ENCODE data around the gene HOXB6. TPM values are rescaled to one million over a fixed set of nuclear protein-coding genes. Genes with fewer than 3 reads are reported as not detected.

The HOXB6 gene
- total RNA-seq, 1 donor: 0.63 TPM

- TF ChIP-seq CTCF (IDR thresholded peaks at IDR 0.05; ENCODE audit: insufficient read depth, low read length): no peak
- no peak for DNase-seq (ENCODE audit: low read depth)
- H3K4me3 ChIP-seq (ENCODE audit: low read depth, low read length): no peak overlapping the region
Observed at GRCh38 chr17:48608494-48608834, 3.7 kb upstream of the HOXB6 start.

GRCh38 chr17:48606892-48607614 is 2.3 kb upstream of the HOXB6 start:
- H3K4me3 ChIP-seq (ENCODE audit: low read depth, low read length): no peak overlapping the region
- no peak for TF ChIP-seq CTCF (IDR thresholded peaks at IDR 0.05; ENCODE audit: insufficient read depth, low read length)
- DNase-seq (ENCODE audit: low read depth): no peak

GRCh38 chr17:48605991-48606891 is 1.5 kb upstream of the HOXB6 start:
- no peak for TF ChIP-seq CTCF (IDR thresholded peaks at IDR 0.05; ENCODE audit: insufficient read depth, low read length)
- DNase-seq (ENCODE audit: low read depth): no peak
- no peak overlapping the region for H3K4me3 ChIP-seq (ENCODE audit: low read depth, low read length)

GRCh38 chr17:48605409-48605919 is 678 bp upstream of the HOXB6 start:
- DNase-seq (ENCODE audit: low read depth): no peak
- no peak overlapping the region for H3K4me3 ChIP-seq (ENCODE audit: low read depth, low read length)
- no peak for TF ChIP-seq CTCF (IDR thresholded peaks at IDR 0.05; ENCODE audit: insufficient read depth, low read length)

GRCh38 chr17:48603959-48604769 is 622 bp downstream of the HOXB6 start:
- no peak for DNase-seq (ENCODE audit: low read depth)
- no peak for TF ChIP-seq CTCF (IDR thresholded peaks at IDR 0.05; ENCODE audit: insufficient read depth, low read length)
- peak overlapping the region; percentile 58 for H3K4me3 ChIP-seq (ENCODE audit: low read depth, low read length)
